ENCODE measurements around the gene MYO18A.

The MYO18A gene

GRCh38 chr17:29109477-29110371, 70.5 kb downstream of the MYO18A start:
- peak overlapping the region; percentile 43; the same call in 1 of the 2 replicates for H3K27ac ChIP-seq
- no peak for TF ChIP-seq CTCF (conservative IDR thresholded peaks at IDR 0.05)

- H3K27ac ChIP-seq, result peak overlapping the region; percentile 21; the same call in 1 of the 2 replicates
- TF ChIP-seq CTCF (conservative IDR thresholded peaks at IDR 0.05), result no peak
Measured at GRCh38 chr17:29108823-29109476, 71.2 kb downstream of the MYO18A start.

GRCh38 chr17:29107933-29108822, 72.0 kb downstream of the MYO18A start:
- peak overlapping the region; percentile 21; the same call in 1 of the 2 replicates for H3K27ac ChIP-seq
- no peak for TF ChIP-seq CTCF (conservative IDR thresholded peaks at IDR 0.05)

- no peak for TF ChIP-seq CTCF (conservative IDR thresholded peaks at IDR 0.05)
- no peak overlapping the region for H3K27ac ChIP-seq
Measured at GRCh38 chr17:29107084-29107483, 73.1 kb downstream of the MYO18A start.

- TF ChIP-seq CTCF (conservative IDR thresholded peaks at IDR 0.05), result no peak
- no peak overlapping the region for H3K27ac ChIP-seq
Measured at GRCh38 chr17:29103341-29103740, 76.9 kb downstream of the MYO18A start.

GRCh38 chr17:29102741-29103181, 77.4 kb downstream of the MYO18A start:
- TF ChIP-seq CTCF (conservative IDR thresholded peaks at IDR 0.05), result no peak
- H3K27ac ChIP-seq, result no peak overlapping the region
